GM18867 (cell line): ENCODE measurements around the gene RNF114.

Source experiments
- ATAC-seq: cut with Tn5 transposase; IDR thresholded peaks from one replicate; pipeline ENCODE4 v1.9.1; 2021; ENCODE audit warnings: mild to moderate bottlenecking, moderate library complexity; ENCODE audit not compliant: unreplicated experiment

Gene RNF114

DNA sequence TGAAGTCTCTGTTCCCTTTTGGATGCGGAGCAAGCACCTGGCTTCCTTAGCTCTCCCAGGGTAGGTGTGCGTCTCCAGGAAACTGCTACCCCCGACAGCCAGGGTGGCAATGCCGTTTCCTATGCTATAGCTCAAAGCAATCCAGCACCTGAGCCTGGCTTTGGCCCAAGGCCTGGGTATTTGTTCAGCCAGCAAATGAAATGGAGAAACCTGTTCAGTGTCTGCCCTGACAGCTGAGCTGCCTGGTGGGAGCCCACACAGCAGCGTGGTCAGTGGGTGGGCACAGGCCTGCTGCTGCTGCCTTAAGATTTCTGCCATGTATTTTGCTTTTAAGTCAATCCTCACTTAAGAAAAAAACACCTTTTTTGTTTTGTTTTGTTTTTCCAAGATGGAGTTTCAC lies 34.6 kb upstream of the RNF114 start:
- no peak for ATAC-seq

DNA sequence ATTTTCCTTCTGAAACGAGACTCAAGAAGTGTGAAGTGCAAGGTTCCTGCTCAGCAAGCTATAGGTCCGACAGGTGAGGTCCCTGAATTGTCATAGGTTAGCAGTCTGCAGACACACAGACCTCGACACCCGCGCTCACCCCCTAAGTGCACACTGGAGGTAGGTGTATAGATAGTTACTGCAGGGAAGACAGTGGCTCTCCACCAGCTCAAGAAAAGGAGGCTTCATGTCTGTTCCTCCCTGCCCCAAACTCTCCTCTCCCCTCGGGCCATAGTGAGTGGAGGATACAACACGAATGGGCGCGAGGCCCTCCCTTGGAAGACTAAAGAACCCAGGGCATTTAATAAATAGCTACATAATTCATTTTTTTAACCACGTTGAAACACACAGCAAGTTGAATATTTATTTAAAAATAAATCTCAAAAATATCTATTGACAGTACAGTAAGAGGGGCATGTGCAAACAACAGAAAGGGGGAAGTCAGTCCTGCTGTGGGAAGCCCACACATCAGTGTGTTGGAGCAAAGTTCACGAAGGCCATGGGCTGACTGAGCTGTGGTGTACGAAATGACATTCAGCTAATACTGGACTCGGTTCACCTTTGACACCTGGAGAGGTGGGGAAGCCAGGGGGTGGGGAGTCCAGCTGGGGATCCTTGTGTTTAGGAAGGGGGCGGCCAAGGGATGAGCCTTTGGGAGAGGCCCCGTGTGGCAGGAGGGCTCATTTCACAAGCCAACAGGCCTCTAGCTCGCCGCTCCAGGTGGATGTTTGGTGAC lies 31.6 kb upstream of the RNF114 start:
- no peak for ATAC-seq

DNA sequence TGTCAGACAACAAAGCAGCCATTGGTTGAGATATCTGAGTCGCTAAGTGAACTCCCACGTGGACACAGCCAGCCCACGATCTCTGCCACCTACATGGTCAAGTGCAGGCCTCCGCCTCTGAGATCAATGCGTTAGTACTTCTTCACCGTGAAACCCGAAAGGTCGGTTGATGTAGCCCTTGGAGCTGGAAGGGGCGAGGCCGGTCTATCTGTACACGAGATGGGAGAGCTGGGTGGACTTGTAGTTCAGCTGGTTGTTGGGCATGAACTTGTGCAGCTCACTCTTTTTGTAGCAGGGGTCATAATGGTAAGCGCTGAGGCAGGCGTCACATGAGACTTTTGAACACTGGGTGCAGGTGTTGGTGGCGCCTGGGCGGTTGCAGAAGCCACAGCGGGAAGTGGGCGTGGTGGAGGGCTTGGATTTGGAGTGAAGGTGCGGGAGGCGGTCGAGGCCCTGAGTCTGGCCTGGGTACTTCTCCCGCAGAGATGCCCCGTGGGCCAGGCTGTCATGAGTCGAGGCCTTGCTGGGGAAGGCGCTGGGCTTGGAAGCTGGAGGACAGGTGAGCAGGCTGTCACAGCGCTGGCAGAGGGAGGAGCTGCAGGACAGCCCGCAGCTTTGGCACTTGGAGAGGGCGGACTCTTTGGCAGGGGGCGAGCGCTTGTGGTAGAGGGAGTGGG lies 30.6 kb upstream of the RNF114 start:
- ATAC-seq: no peak

DNA sequence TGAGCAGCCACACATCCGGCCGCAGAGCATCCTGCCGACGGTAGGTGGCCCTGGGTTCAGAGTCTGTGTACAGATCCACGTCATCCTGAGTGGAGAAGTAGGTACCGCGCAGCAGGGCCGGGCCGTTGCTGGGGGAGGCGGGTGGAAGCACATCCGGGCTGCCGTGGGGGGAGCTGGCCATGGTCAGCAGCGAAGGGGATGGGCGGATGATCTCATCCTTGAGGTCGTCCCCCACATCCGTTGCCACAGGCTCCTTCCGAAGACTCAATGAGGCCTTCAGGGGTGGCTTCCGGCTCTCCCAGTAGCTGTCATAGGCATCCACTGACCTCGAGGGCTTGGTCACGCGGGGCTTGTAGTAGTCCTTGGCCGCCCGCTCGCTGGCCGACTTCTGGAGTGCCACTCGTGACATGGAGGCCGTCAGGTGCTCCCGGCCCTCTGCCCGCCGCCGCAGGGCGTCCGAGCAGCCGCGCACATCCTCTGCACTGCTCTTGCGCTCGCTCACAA lies 30.0 kb upstream of the RNF114 start:
- no peak for ATAC-seq

DNA sequence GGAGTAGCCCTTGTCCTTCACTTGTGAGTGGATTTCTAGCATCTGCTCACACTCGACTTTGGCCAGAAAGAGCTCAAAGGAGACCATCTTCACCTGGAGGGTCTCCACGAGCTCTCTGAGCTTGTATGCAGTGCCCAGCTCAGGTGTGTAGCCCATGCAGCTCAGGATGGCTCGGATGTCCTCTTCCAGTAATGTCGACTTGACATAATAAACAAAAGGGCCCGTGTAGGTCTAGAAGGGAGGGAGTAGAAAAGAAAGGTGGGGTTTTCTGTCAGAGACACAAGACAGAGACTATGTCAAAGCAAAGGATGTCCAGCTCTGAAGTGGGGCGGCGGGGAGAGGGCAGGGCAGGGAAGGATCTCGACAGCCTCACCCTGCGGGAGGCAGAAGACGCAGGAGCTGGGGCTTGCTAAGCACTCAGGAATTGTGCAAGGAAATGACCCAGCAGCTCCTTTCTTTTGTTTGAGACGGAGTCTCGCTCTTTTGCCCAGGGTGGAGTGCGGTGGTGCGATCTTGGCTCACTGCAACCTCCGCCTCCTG lies 29.5 kb upstream of the RNF114 start:
- ATAC-seq: no peak

DNA sequence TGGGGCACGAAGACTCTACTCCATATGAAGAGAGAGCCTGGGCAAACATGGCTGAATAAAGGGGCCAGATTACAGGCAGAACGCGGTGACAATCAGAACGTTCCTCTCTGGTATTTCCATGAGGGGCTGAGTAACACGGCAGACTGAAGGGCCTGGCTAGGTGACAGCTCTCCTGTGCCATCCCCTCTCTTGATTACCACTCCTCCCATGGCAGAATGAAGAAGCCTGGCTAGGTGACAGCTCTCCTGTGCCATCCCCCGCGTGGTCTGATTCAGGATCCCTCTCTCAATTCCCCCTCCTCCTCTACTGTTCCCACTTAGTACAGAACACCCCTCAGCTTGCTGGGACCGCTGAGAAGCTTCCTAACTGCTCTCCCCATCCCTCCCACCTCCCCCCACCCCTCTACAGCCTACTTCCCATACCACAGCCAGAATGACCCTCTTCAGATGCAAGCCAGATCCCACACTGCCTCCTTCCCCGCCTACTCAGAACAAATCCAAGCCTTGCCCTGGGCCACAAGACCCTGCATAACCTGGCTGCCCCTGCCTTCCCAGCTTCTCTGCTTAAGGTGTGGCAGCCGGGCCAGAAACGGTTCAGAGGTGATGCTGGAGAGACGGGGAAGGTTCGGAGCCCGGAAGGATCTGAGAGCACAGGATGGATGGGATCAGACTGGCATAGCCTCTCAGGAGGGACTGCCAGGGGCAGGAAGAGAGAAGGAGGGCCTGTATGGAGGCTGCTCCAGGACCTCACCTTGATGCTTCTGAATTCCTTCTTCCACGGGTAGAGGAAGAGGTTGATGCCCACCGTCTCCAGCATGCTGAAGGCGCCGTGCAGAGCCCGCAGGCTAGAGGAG lies 28.6 kb upstream of the RNF114 start:
- no peak for ATAC-seq

DNA sequence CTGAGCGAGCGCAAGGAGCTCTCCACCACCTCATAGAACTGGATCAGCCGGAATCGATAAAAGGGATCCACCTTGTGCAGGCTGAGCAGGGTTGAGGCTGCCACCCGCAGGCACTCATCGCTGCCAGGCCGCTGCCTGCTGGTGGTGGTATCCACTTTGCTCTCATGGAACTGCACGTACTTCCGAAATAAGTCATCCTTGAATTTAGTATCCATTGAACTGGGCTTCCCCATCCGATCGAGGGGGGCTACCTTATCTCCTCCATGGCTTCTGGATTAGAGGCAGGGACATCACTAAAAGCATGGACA lies 28.0 kb upstream of the RNF114 start:
- no peak for ATAC-seq

DNA sequence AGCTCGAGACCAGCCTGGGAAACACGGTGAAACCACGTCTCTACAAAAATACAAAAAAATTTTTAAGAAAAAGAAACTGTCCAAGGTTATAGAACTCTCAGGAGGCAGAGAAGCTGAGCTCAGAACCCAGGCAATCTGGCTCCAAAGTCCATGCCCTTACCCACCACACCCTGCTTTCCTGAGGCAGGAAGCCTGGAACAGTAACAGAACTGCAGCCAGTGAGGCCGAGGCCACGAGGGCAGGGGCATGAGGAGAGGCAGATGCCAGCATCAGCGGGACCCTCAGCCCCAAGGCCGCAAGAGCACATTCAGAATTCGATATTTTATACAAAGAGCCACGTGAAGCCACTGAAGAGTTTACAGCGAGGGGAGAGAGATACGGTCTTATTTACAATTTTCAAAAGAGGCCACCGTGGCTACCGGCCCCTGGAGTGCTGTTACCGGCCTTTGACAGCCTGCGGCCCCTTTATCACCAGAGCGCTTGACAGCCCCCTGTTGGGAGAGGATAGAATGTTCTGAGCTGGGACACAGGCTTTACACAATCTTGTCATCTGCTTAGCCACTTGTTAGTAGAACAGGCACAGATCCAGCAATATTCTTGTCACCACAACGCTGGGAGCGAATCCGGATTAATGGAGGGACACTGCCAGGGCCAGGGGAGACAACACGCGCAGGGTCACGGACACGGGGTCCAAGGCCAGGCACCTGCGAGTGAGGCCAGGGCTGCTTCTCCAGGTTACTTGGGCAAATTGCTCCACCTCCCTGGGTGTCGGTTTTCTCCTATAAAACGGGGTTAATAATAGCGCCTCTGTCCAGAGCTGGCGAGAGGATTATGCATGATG lies 26.5 kb upstream of the RNF114 start:
- no peak for ATAC-seq

DNA sequence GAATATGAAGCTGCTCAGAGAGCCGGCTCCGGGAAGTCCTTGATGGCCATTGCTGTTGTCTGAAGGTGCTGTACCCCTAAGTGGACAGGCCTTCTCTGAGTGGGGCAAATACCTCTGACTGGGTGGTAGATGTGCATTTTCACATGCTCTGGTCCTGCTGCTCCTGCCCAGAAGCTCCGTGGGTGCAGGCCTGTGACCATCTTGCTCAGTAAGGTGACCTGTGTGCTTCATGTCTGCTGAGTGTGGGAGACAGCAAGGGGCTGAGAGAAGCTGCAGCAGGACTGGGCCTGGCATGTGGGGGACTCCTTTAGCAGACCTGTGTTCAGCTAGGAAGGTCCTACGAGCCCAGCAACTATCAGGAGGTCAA lies 25.9 kb upstream of the RNF114 start:
- ATAC-seq: no peak

DNA sequence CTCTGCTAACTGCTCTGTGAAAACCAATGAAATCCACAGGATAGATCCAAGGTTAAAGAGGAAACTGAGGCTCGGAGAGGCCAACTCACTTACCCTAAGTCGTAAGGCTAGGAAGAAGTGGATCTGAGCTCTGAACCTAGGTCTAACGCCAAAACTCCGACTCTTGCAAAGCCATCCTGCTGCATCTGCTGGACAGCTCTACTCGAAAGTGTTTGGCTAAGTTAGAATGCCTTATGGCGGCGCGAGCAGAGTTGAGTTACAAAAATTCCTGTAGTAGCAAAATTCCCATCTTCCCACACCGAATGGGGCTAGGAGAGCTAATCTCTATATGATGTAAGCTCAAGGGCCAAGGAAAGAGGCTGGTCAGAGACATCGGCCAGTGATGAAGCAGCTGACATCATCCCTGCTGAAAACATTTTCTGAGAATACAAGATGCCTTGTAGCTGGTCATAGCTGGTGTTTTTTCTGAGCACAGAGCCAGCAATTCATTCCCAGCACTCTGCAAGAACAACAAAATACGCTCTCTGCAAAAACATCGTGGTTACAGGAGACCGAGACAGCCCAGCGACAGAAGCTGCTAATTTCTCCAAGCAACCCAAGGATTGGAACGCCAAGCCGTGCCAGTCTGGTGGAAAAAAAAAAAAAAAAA lies 22.7 kb upstream of the RNF114 start:
- no peak for ATAC-seq

DNA sequence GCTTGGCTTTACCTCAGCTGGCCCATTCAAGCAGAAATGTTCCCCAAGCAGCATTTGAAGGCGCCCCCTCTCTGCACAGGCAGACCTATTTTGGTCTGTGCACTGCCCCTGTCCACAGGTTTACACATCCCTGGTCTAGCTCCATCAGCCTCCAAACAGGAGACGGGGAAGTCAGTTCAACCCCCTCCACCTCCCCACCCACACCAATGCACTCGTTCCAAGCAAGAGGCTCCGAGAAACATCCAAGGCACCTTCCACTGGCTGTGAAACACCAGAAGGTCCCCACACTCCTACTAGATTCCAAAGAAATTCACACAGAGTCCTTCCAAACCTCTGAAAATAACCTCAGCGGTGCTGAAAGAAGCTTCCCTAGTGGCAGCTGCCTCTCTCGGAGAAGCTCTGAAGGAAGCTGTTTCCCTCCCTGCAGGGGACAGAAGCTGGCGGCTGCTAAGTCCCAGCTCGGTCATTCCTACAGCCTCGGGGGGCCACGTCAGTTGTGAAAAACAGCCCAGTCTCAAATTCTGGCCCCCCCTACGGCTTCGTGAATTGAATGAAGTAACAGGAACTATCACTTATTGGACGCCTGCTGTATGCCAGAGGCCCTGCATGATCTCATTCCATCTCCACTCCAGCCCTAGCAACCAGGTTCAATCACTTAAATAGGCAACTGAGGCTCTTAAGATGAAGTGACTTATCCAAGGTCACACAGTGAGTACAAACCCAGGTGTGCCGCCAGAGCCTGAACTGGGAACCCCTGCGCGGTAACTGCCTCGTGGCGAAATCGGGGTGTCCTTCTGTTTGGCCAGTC lies 21.7 kb upstream of the RNF114 start:
- ATAC-seq: no peak

DNA sequence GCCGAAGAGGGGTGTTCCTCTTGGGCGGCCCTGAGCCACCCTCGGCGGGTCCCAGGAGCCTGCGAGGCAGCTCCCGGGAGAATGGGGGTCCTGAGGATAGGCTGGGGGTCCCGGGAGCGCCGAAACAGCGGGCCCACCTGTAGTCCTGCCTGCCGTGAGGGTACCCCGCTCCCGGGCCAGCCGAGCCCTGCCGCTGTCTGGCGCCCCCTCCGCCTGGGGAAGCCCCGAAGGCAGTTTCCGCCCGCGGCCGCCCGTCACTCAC lies 21.1 kb upstream of the RNF114 start:
- no peak for ATAC-seq

DNA sequence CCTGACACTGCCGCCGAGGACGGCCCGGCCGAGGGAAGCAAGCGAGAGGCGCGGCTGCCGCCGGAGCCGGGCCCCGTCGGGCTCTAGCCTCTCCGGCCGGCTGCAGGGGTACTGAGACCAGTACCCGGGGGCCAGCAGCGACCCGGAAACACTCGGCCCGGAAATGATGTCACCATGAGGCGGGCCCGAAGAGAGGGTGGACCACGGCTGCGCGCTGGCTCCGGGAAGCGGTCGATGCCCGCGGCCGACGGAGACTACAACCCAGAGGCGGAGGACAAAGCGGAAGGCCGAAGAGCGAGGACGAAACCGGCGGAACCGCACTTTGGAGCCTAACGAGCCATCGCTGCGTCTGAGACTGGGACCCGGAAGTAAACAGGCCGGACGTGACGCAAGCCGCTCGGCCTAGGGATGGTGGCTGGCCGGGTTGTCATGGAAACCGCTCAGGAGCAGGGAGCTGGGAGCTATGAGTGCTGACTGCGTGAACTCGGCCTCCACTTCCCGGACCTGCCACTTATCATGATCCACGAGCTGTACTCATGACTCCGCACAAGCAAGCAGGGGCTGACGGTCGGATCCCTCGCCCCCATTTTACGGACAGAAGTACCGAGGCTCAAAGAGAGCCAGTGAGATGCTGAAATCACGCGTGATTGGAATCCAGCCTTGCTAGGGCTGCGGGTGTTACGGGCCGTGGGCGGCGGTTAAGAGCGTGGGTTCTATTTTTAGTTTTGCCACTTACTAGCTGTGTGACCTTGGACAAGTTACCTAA lies 20.6 kb upstream of the RNF114 start, which contains the start of gene SPATA2:
TSS of gene SPATA2 (minus strand) at position 150 of the 766 bp plus-strand sequence. CDS start 7,039 bp downstream, outside the sequence.
- peak; percentile 81 for ATAC-seq

DNA sequence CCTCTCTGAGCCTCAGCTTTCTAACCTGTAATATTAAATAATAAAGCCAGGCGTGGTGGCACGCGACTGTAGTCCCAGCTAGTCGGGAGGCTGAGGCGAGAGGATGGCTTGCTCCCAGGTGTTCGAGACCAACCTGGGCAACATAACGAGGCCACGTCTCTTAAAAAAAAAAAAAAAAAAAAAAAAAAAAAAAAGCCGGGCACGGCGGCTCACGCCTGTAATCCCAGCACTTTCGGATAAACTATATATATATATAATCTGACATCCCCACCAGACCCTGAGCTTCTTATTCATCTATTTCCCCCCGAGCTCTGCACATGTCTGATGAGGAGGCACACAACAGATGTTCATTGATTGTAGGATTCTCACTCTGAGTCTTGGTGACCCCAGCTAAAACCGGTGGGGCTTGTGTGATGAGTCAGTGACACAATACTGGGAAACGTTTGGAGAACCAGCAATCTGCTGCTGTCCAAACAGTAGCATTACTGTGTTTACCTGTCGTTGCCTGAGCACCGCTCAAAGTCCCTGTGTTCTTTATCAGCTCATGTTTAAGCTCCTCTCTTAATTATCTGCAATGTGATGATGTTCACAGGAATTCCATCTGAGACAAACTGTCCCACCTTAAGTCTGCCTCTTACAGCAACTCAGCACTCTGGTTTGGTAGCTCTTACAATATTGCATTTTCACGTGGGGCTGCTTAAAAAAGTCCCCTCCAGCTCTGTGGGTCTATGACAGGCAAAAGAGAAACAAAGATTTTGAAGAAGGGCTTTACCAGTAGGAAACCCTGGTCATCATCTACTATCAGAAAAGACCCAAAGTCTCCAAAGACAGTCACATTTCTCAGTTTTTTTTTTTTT lies 19.8 kb upstream of the RNF114 start:
- no peak for ATAC-seq

DNA sequence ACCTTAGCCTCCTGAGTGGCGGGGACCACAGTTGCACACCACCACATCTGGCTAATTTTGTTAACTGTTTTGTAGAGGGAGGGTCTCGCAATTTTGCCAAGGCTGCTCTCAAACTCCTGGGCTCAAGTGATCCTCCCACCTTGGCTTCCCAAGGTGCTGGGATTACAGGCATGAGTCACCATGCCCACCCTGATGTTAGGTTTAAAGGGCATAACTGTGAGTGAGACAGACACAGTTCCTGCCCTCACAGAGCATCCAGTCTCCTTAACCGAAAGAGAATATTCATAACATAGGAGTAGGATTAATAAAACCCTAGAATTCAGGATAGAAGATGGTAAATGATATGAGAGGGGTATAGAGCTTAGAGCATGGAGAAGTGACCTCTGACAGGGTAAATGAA lies 17.8 kb upstream of the RNF114 start:
- no peak for ATAC-seq

DNA sequence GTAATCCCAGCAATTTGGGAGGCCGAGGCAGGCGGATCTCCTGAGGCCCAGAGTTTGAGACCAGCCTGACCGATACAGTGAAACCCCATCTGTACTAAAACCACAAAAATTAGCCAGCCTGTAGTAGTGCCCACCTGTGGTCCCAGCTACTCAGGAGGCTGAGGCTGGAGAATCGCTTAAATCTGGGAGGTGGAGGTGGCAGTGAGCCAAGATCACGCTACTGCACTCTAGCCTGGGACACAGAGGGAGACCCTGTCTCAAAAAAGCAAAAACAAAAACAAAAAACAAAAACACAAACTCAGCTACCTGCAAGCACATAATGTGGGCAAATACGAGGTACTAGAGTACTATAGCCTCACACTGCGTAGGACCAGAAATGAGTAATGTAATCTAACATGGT lies 17.2 kb upstream of the RNF114 start:
- no peak for ATAC-seq

DNA sequence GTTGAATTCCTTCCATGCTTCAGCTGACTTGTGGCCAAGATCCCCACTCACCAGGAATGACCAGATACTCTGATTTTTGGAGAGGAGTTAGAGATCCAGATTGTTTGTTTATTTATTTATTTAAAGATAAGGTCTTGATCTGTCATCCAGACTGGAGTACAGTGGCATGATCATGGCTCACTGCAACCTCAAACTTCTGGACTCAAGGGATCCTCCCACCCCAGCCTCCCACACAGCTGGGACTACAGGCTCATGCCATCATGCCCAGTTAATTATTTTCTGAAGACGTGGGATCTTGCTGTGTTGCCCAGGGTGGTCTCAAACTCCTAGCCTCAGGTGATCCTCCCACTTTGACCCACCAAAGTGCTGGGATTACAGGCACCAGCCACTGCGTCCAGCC lies 16.7 kb upstream of the RNF114 start:
- no peak for ATAC-seq

DNA sequence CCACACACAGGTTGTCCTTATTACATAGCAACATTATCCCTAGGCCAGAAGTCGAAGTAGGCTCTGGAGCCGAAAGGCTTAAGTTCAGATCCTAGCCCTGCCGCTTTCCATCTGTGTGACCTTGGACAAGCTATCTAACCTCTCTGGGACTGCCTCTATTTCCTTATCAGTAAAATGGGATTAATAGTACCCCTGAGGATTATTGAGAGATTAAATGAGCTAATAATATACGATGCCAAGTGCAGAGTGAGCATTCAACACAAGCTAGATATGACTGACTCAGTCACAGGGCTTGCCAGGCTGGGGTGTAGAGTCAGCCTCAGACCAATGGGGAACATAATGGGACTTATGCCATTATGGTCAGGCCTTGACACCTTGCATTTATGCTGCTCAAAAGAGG lies 11.9 kb upstream of the RNF114 start:
- ATAC-seq: no peak
